Karpas-422 (cell line): Measurements from ENCODE around the gene CYP27B1. TPM values are rescaled to one million over a fixed set of nuclear protein-coding genes. Genes with fewer than 3 reads are reported as not detected.
"Not testable (repeated sequence)": the region's sequence is repeated elsewhere in the genome, so short reads cannot be mapped to it uniquely, and the experiment has no call there.

Experiments used
- DNase-seq: peaks from one replicate; pipeline ENCODE4 v3.0.0-alpha.2; 2015
- H2AFZ ChIP-seq: fragments of 200-600 bp; sonication (generic); 2 replicates; pipeline ENCODE4 v1.6.1; 2014; ENCODE audit warnings: antibody characterized with exemption, low read length, mixed read lengths
- H3K27ac ChIP-seq: fragments of 200-600 bp; sonication (generic); 2 replicates; pipeline ENCODE4 v1.5.1; 2014; ENCODE audit warnings: mild to moderate bottlenecking, low read length, moderate library complexity
- H3K27me3 ChIP-seq: fragments of 200-600 bp; sonication (generic); 2 replicates; pipeline ENCODE4 v1.6.1; 2014; ENCODE audit warnings: low read length, mixed read lengths
- H3K36me3 ChIP-seq: fragments of 200-600 bp; sonication (generic); 2 replicates; pipeline ENCODE4 v1.6.1; 2014; ENCODE audit warnings: low read length, mixed read lengths; ENCODE audit not compliant: insufficient read depth
- H3K4me1 ChIP-seq: fragments of 200-600 bp; sonication (generic); 2 replicates; pipeline ENCODE4 v1.6.1; 2014; ENCODE audit warnings: mild to moderate bottlenecking, low read length, mixed read lengths
- H3K4me2 ChIP-seq: fragments of 200-600 bp; sonication (generic); 2 replicates; pipeline ENCODE4 v1.6.1; 2014; ENCODE audit warnings: low read length, low read depth, mild to moderate bottlenecking; ENCODE audit not compliant: poor library complexity, severe bottlenecking
- H3K4me3 ChIP-seq: fragments of 200-600 bp; sonication (generic); 2 replicates; pipeline ENCODE4 v1.5.1; 2014; ENCODE audit warnings: mild to moderate bottlenecking, antibody characterized with exemption, low read length, mixed read lengths
- H3K79me2 ChIP-seq: fragments of 200-600 bp; sonication (generic); 2 replicates; pipeline ENCODE4 v1.6.1; 2014; ENCODE audit warnings: mild to moderate bottlenecking, low read length, mixed read lengths
- H3K9ac ChIP-seq: fragments of 200-600 bp; sonication (generic); 2 replicates; pipeline ENCODE4 v1.6.0; 2014; ENCODE audit warnings: low read length
- H3K9me2 ChIP-seq: fragments of 200-600 bp; sonication (generic), shearing (Covaris generic); replicated peaks from 2 replicates; pipeline ENCODE4 v1.6.0; 2014; ENCODE audit warnings: mild to moderate bottlenecking, low read length, moderate library complexity; ENCODE audit not compliant: insufficient read depth
- H3K9me3 ChIP-seq: fragments of 300-700, 200-600 bp; sonication (generic); 2 replicates; pipeline ENCODE4 v1.6.1; 2014; ENCODE audit warnings: low read length, mixed read lengths
- H4K20me1 ChIP-seq: fragments of 200-600 bp; sonication (generic); 2 replicates; pipeline ENCODE4 v1.6.1; 2014; ENCODE audit warnings: mild to moderate bottlenecking, antibody characterized with exemption, low read length, low read depth; ENCODE audit not compliant: insufficient read depth
- total RNA-seq: library from RNA; depleted of rRNA; stranded (reverse); fragments of >200 nt; shearing (Covaris generic); gene quantifications from 2 replicates; pipeline ENCODE4 v1.2.3, GENCODE V29; 2014; ENCODE audit warnings: low replicate concordance

The CYP27B1 gene
- total RNA-seq, 1 experiment from 2014 or later = 0.86 TPM

- Histone ChIP-seq H3K4me3 (no peak overlapping the region), H3K4me1 (peaks cover 27% of the 10 kb centered on the region), H3K27ac (no peak overlapping the region), H2AFZ (no peak overlapping the region), H4K20me1 (no peaks in the 10 kb centered on the region), H3K27me3 (no peaks in the 10 kb centered on the region), H3K36me3 (peaks cover 4% of the 10 kb centered on the region; the same call in 1 of the 2 replicates), H3K9me2 (no peaks in the 10 kb centered on the region), H3K9me3 (no peaks in the 10 kb centered on the region), H3K9ac (no peak overlapping the region), H3K4me2 (no peak overlapping the region), H3K79me2 (peaks cover 16% of the 10 kb centered on the region)
- no peak for DNase-seq
Measured at GRCh38 chr12:57775044-57775443, 8.2 kb upstream of the CYP27B1 start.

GRCh38 chr12:57774634-57775033 lies 7.8 kb upstream of the CYP27B1 start:
- peaks cover 16% of the 10 kb centered on the region for H3K79me2 ChIP-seq
- not testable (repeated sequence) for H2AFZ ChIP-seq, H3K27ac ChIP-seq, H3K9me2 ChIP-seq, H3K36me3 ChIP-seq, H4K20me1 ChIP-seq, H3K9me3 ChIP-seq, H3K4me2 ChIP-seq, H3K9ac ChIP-seq, DNase-seq, H3K4me3 ChIP-seq, H3K27me3 ChIP-seq
- peaks cover 27% of the 10 kb centered on the region for H3K4me1 ChIP-seq

GRCh38 chr12:57772429-57773322 lies 5.8 kb upstream of the CYP27B1 start, which contains the start of gene EEF1AKMT3:
Gene EEF1AKMT3, plus strand, starts transcription at chr12:57772614. Its CDS starts 111 bp downstream, at chr12:57772725.
- H3K9me2 ChIP-seq = no peaks in the 10 kb centered on the region
- DNase-seq = peak; percentile 64
- no peaks in the 10 kb centered on the region for H3K27me3 ChIP-seq
- H3K4me1 ChIP-seq = peaks cover 27% of the 10 kb centered on the region
- H3K9ac ChIP-seq = peak within 1 kb of the TSS; percentile 85
- no peaks in the 10 kb centered on the region for H3K9me3 ChIP-seq
- peak within 1 kb of the TSS; percentile 80 for H3K4me2 ChIP-seq
- H4K20me1 ChIP-seq = no peaks in the 10 kb centered on the region
- H3K79me2 ChIP-seq = peaks cover 16% of the 10 kb centered on the region
- peaks cover 4% of the 10 kb centered on the region; the same call in 1 of the 2 replicates for H3K36me3 ChIP-seq
- H3K4me3 ChIP-seq = peak within 1 kb of the TSS; percentile 94
- H3K27ac ChIP-seq = peak within 1 kb of the TSS; percentile 47; the same call in 1 of the 2 replicates
- H2AFZ ChIP-seq = peak within 1 kb of the TSS; percentile 94

GRCh38 chr12:57771873-57772428 lies 5.1 kb upstream of the CYP27B1 start, which contains the start of gene METTL1:
Gene METTL1, minus strand, starts transcription at chr12:57772105. Its CDS starts 22 bp downstream, at chr12:57772083.
- Histone ChIP-seq H3K27me3 (no peaks in the 10 kb centered on the region), H3K9ac (peak within 1 kb of the TSS; percentile 85), H3K4me2 (peak within 1 kb of the TSS; percentile 80), H2AFZ (peak within 1 kb of the TSS; percentile 94), H3K4me1 (peaks cover 27% of the 10 kb centered on the region), H4K20me1 (no peaks in the 10 kb centered on the region), H3K79me2 (peaks cover 16% of the 10 kb centered on the region), H3K9me2 (no peaks in the 10 kb centered on the region), H3K9me3 (no peaks in the 10 kb centered on the region), H3K36me3 (peaks cover 4% of the 10 kb centered on the region; the same call in 1 of the 2 replicates), H3K4me3 (peak within 1 kb of the TSS; percentile 94), H3K27ac (peak within 1 kb of the TSS; percentile 47; the same call in 1 of the 2 replicates)
- DNase-seq = peak; percentile 99

- H4K20me1 ChIP-seq = no peaks in the 10 kb centered on the region
- H3K4me2 ChIP-seq = peak overlapping the region; percentile 80
- H3K4me3 ChIP-seq = peak overlapping the region; percentile 94
- H3K4me1 ChIP-seq = peaks cover 27% of the 10 kb centered on the region
- peaks cover 4% of the 10 kb centered on the region; the same call in 1 of the 2 replicates for H3K36me3 ChIP-seq
- H2AFZ ChIP-seq = peak overlapping the region; percentile 93
- no peaks in the 10 kb centered on the region for H3K9me3 ChIP-seq
- no peaks in the 10 kb centered on the region for H3K9me2 ChIP-seq
- H3K27ac ChIP-seq = peak overlapping the region; percentile 47; the same call in 1 of the 2 replicates
- peak overlapping the region; percentile 85 for H3K9ac ChIP-seq
- H3K27me3 ChIP-seq = no peaks in the 10 kb centered on the region
- peaks cover 16% of the 10 kb centered on the region for H3K79me2 ChIP-seq
- DNase-seq = peak; percentile 98
Measured at GRCh38 chr12:57771236-57771872, 4.5 kb upstream of the CYP27B1 start.

GRCh38 chr12:57770734-57771133 lies 3.9 kb upstream of the CYP27B1 start:
- peak overlapping the region; percentile 94 for H3K4me3 ChIP-seq
- H3K4me1 ChIP-seq = peaks cover 27% of the 10 kb centered on the region
- H2AFZ ChIP-seq = no peak overlapping the region
- H3K9me3 ChIP-seq = no peaks in the 10 kb centered on the region
- peaks cover 16% of the 10 kb centered on the region for H3K79me2 ChIP-seq
- peak overlapping the region; percentile 85 for H3K9ac ChIP-seq
- H3K9me2 ChIP-seq = no peaks in the 10 kb centered on the region
- H3K36me3 ChIP-seq = peaks cover 4% of the 10 kb centered on the region; the same call in 1 of the 2 replicates
- H3K27me3 ChIP-seq = no peaks in the 10 kb centered on the region
- H3K27ac ChIP-seq = no peak overlapping the region
- no peaks in the 10 kb centered on the region for H4K20me1 ChIP-seq
- no peak for DNase-seq
- H3K4me2 ChIP-seq = peak overlapping the region; percentile 80

GRCh38 chr12:57769594-57769993 lies 2.7 kb upstream of the CYP27B1 start:
- H3K27me3 ChIP-seq = no peaks in the 10 kb centered on the region
- H3K79me2 ChIP-seq = peaks cover 16% of the 10 kb centered on the region
- H2AFZ ChIP-seq = no peak overlapping the region
- no peaks in the 10 kb centered on the region for H4K20me1 ChIP-seq
- H3K36me3 ChIP-seq = peaks cover 4% of the 10 kb centered on the region; the same call in 1 of the 2 replicates
- H3K27ac ChIP-seq = no peak overlapping the region
- no peak overlapping the region for H3K4me3 ChIP-seq
- H3K4me1 ChIP-seq = peaks cover 31% of the 10 kb centered on the region
- no peak overlapping the region for H3K4me2 ChIP-seq
- H3K9me3 ChIP-seq = no peaks in the 10 kb centered on the region
- no peak for DNase-seq
- H3K9me2 ChIP-seq = no peaks in the 10 kb centered on the region
- no peak overlapping the region for H3K9ac ChIP-seq
